Prostate gland (tissue), 2 donors: ENCODE results near the gene GDPD4.

ENCODE experiments used
- POLR2A ChIP-seq: fragments of 450-650 bp; IDR thresholded peaks from one replicate; pipeline ENCODE4 v1.6.1; 2016; ENCODE audit warnings: antibody characterized with exemption, mild to moderate bottlenecking
- TF ChIP-seq, protein P1 (sequence below), 4 experiments: fragments of 200-600 bp in 2 of 4; fragments of 450-650 bp in 2 of 4; sonication (generic) in 2 of 4; IDR thresholded peaks; 1 replicate in 3 of 4; 2 replicates in 1 of 4; pipeline ENCODE4 v1.5.1; 2016 to 2019; ENCODE audit warnings: antibody characterized with exemption in 4 of 4, mild to moderate bottlenecking in 2 of 4, moderate library complexity in 2 of 4

DNA sequence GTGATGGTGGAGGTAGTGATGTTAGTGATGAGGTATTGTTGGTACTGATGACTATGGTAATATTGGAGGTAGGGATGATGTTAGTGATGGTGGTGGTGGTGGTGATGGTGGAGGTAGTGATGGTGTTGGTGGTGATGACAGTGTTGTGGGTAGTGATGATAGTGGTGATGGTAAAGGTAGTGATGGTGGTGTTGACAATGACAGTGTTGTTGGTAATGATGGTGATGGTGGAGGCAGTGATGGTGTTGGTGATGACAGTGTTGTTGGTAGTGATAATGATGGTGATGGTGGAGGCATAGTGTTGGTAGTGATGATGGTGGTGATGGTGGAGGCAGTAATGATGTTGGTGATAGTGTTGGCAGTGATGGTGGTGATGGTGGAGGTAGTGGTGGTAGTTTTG lies 108.3 kb downstream of the GDPD4 start:
- TF ChIP-seq, protein P1, sequence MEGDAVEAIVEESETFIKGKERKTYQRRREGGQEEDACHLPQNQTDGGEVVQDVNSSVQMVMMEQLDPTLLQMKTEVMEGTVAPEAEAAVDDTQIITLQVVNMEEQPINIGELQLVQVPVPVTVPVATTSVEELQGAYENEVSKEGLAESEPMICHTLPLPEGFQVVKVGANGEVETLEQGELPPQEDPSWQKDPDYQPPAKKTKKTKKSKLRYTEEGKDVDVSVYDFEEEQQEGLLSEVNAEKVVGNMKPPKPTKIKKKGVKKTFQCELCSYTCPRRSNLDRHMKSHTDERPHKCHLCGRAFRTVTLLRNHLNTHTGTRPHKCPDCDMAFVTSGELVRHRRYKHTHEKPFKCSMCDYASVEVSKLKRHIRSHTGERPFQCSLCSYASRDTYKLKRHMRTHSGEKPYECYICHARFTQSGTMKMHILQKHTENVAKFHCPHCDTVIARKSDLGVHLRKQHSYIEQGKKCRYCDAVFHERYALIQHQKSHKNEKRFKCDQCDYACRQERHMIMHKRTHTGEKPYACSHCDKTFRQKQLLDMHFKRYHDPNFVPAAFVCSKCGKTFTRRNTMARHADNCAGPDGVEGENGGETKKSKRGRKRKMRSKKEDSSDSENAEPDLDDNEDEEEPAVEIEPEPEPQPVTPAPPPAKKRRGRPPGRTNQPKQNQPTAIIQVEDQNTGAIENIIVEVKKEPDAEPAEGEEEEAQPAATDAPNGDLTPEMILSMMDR (IDR thresholded peaks at IDR 0.05), result no peak
- no peak for TF ChIP-seq POLR2A
